GM12874 (cell line): ENCODE data around the gene LRRC46.
A peak's percentile ranks its signal among the peaks of the same experiment; 100 is the strongest.

Experiments used
- TF ChIP-seq, protein P1 (sequence below): IDR thresholded peaks from 2 replicates; pipeline ENCODE4 v1.5.1; 2011; ENCODE audit warnings: low read depth, mild to moderate bottlenecking, control low read depth, low read length, moderate library complexity; ENCODE audit not compliant: insufficient read depth

LRRC46 gene

GRCh38 chr17:47821424-47822391, 9.8 kb upstream of the LRRC46 start, which contains the start of gene OSBPL7:
Gene OSBPL7 (minus strand): TSS chr17:47821794. CDS start chr17:47820278, 1,516 bp downstream.
- TF ChIP-seq, protein P1, sequence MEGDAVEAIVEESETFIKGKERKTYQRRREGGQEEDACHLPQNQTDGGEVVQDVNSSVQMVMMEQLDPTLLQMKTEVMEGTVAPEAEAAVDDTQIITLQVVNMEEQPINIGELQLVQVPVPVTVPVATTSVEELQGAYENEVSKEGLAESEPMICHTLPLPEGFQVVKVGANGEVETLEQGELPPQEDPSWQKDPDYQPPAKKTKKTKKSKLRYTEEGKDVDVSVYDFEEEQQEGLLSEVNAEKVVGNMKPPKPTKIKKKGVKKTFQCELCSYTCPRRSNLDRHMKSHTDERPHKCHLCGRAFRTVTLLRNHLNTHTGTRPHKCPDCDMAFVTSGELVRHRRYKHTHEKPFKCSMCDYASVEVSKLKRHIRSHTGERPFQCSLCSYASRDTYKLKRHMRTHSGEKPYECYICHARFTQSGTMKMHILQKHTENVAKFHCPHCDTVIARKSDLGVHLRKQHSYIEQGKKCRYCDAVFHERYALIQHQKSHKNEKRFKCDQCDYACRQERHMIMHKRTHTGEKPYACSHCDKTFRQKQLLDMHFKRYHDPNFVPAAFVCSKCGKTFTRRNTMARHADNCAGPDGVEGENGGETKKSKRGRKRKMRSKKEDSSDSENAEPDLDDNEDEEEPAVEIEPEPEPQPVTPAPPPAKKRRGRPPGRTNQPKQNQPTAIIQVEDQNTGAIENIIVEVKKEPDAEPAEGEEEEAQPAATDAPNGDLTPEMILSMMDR = peak; percentile 36; the same call in 1 of the 2 replicates

DNA sequence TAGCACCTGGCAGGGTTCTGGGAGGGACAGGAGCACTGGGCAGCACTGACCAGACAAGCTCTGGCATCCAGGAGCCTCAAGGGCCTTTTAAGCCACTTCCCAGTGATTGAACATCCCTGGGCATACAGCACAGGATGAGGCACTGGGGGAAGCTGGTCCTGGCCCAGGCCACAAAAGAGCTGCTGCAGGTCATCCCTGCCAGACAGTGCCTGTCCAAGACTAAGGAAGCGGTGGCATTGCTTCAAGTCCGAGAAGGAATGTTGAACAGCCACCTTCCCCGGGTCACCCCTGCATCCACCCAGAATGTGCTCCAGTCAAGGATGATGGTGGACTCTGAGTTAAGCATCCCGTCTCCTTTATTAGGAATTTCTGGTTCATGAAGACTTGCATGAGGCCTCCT, 8.7 kb upstream of the LRRC46 start:
- TF ChIP-seq, protein P1 = no peak

- TF ChIP-seq, protein P1 = no peak
These were observed 8.0 kb upstream of the LRRC46 start for GRCh38 chr17:47823519-47823918.

DNA sequence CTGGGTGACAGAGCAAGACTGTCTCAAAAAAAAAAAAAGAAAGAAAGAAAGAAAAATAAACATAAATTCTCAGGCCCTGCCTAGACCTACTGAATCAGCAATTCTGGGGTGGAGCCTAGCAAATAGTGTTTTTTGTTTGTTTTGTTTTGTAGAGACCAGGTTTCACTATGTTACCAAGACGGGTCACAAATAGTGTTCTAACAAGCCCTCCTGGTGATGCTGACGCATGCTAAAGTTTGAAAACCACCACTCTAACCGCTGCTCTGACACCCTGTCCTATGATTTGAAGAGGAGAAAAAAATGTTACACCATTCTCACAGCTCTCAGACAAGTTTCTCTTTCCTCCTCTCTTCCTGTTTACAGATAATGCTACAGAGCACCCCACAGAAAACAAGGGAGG, 1.6 kb upstream of the LRRC46 start:
- TF ChIP-seq, protein P1 = no peak

- TF ChIP-seq, protein P1 = no peak
These were observed 971 bp upstream of the LRRC46 start for GRCh38 chr17:47830396-47831002.

DNA sequence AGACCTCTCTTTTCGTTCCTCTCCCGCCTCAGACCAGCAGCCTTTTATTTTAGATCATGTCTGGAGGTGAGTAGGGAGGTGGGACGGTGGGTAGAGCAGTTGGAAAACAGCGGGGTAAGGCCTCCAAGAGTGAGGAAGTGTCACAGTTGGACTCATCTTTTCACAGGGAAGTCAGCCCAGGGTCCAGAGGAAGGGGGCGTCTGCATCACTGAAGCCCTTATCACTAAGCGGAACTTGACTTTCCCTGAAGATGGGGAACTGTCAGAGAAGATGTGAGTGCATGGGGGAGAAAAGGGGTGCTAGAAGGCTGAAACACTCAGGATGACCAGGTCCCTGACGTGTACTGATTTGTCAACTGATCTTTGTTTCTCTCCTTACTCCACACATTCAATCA, 461 bp downstream of the LRRC46 start:
- TF ChIP-seq, protein P1 = no peak

- TF ChIP-seq, protein P1 = no peak
These were observed 3.3 kb downstream of the LRRC46 start for GRCh38 chr17:47834756-47835155.
